GM19397 (cell line): ENCODE measurements around the gene CACTIN.
"Not testable (repeated sequence)": the region's sequence is repeated elsewhere in the genome, so short reads cannot be mapped to it uniquely, and the experiment has no call there.

ENCODE experiments used
- ATAC-seq: cut with Tn5 transposase; IDR thresholded peaks from one replicate; pipeline ENCODE4 v1.9.1; 2021; ENCODE audit warnings: mild to moderate bottlenecking, moderate library complexity; ENCODE audit not compliant: unreplicated experiment

The CACTIN gene

GRCh38 chr19:3632739-3633558, 6.4 kb upstream of the CACTIN start:
- ATAC-seq = no peak

GRCh38 chr19:3632098-3632497, 5.5 kb upstream of the CACTIN start:
- ATAC-seq = no peak

GRCh38 chr19:3631053-3631861, 4.7 kb upstream of the CACTIN start:
- no peak for ATAC-seq

DNA sequence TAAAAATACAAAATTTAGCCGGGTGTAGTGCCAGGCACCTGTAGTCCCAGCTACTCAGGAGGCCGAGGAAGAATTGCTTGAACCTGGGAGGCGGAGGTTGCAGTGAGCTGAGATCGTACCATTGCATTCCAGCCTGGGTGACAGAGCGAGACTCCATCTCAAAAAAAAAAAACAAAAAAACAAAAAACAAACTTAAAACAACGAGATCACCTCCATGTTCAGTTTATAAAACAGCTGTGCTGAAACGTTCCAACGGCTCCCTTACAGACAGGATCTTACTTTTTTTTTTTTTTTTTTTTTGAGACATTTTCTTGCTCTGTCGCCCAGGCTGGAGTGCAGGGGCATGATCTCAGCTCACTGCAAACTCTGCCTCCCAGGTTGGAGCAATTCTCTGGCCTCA, 2.2 kb upstream of the CACTIN start:
- not testable (repeated sequence) for ATAC-seq

DNA sequence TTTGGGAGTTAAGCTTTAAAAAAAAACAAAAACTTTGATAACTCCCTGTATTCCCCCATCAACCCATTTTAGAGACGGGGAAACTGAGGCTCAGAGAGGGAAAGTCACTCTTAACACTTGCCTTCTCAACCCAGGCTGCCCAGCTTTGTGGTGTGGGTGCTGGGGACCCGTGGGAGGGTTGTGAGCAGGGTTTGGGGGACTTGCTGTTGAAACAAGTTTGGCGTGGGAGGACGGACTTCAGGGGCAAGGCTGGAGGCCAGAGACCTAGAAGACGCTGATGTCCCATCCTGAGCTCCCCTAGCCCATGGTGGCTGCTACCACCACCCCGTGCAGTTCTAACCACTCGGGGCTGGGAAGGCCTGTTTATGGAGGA, 747 bp upstream of the CACTIN start:
- no peak for ATAC-seq

DNA sequence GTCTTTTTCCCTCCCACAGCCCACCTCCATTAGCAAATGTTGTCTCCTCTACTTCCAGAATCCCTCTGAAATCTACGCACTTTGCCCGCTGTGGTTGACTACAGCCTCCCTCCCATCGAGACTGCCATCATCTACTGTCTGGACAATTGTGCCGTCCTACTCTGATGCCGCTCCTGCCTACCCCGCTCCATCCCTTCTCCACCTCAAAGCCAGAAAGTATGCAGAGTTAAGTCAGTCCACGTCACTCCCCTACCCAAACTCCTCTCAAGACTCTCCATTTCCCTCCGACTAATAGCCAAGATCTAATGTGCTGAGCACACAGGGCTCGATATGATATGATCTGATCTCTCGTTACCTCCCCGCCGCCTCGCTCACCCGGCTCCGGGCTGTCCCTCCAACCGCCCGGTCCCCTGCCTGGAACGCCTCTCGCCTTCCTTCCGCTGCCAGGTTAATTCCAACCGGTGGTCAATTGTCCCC, 556 bp downstream of the CACTIN start:
- ATAC-seq = no peak

DNA sequence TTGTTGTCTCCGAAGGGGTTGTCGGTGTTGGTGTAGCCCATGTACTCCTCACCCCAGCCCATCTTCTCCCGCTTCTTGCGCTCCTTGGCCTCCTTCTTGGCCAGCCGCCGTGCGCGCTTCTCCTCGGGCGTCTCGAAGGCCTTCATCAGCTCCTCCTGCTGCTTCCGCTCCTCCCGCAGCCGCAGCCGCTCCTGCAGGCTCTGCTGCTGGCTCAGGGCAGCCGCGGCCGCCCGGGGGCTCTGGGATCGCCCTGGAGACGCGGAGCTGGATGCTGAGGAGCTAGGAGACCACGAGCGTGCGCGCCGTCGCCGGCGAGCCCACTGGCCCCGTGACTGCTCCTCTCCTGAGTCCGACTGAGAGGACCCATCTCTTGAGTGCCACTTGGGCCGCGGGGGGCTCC, 2.9 kb downstream of the CACTIN start:
- ATAC-seq = no peak

DNA sequence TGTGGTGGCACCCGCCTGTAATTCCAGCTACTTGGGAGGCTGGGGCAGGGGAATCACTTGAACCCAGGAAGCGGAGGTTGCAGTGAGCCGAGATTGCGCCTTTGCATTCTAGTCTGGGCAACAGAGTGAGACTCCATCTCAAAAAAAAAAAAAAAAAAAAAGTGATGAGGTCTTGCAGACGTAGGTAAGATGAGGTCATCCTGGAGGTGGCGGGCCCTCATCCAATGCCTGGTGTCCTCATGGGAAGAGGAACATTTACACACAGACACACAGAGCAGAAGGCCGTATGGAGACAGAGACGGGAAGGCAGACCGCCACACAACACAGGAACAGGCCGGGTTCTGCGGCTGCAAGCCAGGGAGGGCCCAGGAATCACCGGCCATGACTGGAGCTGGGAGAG, 4.4 kb downstream of the CACTIN start:
- ATAC-seq = no peak

DNA sequence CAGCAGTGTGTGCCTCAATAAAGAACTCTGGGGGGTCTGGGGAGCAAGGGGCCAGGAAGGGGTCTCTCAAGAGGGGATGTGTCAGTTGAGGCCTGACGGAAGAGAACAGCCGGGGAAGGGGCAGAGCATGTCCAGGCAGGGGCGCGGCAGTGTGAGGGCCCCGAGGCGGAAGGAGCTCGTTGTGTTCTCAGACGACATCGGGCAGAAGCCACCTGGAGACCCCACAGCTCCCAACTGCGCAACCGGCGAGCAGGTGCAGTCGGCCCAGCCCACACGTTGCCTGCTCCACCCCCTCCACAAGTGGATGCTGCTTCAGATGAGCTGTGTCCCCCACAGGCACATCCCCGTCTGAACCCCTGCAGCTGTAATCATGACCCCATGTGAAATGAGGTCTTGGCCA, 4.9 kb downstream of the CACTIN start:
- no peak for ATAC-seq

- no peak for ATAC-seq
Observed at GRCh38 chr19:3620817-3621547, 5.6 kb downstream of the CACTIN start.

GRCh38 chr19:3620145-3620816, 6.3 kb downstream of the CACTIN start:
- ATAC-seq = no peak

GRCh38 chr19:3619631-3620012, 7.0 kb downstream of the CACTIN start:
- ATAC-seq = no peak

DNA sequence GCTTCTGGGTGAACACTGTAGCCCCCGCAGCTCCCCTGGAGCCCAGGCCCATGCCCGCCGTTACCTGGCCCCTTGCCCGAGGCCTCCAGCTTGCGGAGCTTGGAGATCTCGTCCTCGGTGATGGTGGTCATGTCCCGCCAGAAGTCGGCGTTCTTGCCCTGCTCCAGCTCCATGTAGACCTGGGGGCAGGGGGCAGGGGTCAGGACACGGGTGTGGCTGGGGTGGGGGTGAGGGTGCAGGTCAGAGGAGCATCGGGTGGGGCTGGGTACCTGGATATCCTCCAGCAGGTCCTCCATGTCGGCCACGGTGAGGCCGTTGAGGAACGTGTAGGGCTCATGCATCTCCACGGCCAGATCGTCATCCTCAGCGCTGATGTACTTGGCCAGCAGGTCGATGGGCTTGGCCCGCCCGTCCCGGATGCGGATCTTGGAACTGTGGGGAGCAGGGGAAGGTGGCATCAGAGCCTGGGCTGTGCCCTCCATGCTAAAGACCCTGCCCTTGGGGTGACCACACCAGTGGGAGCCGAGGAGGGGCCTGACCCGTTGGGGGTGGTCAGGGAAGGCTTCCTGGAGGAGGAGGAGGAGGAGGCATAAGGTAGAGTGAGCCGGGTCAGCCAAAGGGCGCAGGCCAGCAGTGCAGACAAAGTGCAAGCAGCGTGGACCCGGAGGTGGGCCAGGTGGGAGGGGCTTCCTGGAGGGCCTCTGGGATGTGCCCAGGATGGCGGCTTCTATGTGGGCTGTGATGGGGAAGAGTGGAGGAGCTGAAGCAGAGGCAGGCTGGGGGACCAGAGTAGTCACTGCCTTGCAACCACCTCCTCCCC, 7.6 kb downstream of the CACTIN start:
- no peak for ATAC-seq

GRCh38 chr19:3618144-3618810, 8.3 kb downstream of the CACTIN start:
- no peak for ATAC-seq

DNA sequence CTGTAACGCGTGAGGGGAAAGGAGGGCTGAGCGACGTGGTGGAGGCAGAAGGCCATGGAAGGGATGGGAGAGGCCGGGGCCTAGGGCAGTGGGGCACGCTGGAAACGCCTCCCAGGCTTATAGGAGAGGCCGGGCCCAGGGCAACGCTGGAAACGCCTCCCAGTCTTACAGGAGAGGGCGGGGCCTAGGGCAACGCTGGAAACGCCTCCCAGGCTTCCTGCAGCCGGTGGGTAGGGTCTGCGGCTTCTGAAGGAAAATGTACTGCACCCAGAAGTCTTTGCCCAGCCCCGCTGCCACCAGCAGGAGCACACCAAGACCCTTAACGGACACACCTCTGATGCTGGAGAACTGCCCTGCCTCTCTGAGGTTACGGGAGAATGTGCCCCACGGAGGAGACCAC, 9.1 kb downstream of the CACTIN start:
- no peak for ATAC-seq

DNA sequence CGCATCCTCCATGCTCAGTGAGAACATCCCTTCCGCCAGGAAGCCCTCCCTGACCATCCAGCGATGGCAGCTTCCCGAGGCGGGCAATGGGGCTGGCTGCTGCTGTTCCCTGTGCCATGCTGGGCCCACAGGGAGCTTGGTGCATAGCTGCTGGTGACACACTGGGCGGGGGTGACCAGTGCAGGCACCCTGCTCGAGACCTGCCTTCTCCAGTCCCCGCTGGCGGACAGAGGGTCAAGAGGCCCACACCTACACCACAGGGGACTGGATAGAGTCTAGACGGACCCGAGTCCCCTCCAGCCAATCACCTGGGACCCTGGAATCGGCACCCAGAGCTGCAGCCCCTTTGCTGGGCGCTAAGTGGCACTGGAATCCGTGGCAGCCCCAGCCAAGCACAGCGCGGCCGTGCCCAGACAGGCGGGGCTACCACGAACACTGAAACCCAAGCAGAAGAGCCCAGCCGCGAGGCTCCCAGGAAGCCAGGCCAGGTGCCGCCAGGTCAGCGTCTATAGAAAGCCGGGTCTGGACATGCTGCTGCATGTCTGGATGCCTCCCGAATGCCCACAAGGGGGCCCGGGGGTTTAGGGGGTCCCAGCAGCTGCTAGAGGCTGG, 11.0 kb downstream of the CACTIN start:
- ATAC-seq = no peak

DNA sequence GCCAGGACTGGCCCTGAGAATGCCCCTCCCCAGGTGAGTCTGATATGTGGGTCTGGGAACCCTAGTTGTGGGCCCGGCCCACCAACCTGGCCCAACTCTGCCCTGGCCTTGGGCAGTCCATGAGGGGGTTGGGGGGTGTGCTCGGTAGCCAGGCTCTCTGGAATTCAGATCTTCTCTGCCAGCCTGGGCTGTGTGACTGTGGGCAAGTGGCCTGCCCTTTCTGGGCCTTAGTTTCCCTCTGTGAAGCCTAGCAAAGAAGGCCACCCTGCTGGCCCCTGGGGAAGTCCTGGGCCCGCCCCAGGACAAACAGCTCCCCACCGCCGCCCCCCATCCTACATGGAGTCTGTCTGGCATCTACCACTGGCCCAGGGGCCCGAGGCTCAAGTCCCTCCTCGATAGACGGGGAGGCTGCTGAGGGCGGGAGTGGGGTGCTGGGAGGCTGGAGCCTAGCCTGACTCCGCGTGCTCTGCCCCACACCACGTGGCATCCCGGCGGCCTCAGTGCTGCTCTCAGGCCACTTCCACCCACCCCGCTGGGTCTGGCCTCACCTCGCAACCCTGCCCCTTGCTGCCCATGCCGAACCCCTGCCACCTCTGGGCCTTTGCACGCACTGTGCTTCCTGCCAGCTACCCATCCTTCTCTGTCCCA, 11.6 kb downstream of the CACTIN start:
- no peak for ATAC-seq

DNA sequence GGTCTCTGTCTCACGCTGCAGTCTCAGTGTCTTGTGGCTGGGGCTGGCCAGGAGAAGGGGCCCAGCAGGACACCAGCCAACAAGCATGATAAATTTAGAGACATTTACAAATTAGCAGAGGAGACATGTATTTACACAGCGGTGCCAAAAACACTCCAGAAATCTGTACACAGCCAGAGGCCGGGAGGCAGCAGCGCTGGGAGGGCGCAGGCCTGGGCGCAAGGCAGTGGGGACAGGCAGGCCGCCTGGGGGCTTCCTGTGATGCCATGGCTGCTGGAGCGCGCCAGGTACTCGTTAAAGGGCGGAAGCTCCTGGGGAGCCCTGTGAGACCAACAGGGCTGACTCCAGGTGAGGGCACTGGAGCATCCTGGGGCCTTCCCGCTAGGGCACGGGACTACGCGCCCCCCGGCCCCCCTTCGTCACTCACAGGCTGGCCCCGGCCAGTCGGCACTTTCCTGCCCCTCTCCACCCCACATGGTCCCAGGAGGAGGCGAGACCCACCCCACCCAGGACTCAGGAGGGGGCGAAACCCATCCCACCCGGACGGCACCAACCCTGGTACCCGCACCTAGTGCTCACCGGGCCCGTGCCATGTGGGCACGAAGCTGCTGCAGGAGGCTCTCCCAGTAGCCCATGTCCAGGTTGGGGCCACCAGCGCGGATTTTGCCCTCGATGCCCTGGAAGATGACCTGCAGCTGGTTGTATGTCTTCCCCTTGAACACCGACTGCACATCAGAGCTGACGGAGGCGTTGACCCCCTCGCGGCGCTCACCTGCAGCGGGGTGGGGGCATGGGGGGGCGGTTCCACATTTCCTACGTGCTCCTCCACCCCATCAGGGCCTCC, 12.6 kb downstream of the CACTIN start:
- ATAC-seq = no peak
